ENCODE results near the gene SRP9.
"Not testable (repeated sequence)": the region's sequence is repeated elsewhere in the genome, so short reads cannot be mapped to it uniquely, and the experiment has no call there.

The SRP9 gene

DNA sequence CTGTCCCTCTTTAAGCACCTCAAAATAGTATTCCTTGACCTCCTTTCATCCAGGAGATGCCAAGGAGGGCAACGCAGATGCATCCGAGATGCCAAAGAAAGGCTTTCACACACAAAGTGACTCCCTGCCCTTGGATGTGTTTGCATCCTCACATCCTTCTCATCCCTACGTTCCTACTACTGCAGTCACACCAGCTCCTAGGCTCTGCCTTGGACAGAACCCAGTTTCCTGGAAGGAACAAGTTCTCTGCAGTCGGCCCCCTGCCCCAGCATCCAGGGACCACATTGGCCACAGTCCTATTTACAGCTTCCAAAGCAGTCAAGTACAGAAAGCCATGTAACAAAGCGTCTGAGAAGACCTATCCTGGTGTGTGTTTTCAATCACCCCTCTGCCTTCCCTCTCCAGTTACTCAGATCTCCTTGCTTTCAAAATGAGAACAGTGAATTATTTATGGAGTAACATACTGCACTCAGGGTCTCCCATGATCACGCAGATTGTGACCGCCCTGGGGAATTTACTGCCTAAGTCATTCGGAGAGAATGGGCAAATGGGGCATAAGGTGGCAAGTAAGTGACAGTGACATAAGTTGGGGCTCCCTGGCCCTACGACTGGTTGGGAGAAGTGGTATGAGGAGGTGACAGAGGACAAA is 21.8 kb upstream of the SRP9 start:
- no peak for DNase-seq (ENCODE audit: low read depth)

DNA sequence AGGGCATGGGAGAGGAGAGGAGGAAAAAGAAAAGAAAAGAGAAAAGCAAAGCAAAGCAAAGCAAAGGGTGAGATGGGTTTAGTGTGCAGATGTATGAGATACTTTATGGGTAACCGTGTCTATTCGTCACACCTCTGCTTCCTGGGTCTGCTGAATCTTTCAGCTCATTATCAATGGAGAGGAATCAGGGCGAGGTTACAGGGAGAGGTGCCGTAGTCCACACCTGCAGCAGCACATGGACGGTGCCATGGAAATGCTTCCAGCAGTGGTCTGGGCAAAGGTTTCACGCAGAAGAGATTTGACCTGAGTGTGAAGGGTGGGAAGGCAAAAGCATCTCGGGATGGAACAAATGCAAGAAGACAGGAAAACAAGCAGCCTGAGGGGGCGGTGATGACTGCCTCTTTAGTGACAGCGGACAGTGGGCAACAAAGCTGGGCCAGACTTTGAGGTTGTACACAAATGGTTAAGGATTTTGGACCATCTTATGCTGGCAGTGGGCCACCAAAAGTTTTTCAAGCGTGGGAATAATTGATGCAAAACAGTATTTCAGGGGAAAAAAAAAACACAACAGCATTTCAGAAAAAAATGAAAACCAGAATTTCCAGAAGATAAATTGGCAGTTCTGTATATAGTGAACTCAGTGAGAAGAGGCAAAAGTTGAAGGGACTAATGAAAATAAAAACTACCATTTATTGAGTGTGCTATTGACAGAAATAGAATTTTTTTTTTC is 19.5 kb upstream of the SRP9 start:
- no peak for DNase-seq (ENCODE audit: low read depth)

DNA sequence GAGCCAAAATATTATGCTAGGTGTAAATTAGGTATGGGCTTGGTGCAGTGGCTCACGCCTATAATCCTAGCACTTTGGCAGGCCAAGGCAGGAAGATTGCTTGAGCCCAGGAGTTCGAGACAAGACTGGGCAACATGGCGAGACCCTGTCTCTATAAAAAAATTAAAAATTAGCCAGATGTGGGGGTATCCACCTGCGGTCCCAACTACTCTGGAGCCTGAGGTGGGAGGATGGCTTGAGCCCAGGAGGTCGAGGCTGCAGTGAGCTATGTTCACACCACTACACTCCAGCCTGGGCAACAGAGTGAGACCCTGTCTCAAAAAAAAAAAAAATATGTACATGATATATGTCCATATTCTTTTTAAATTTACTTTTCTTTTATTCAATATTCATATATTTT is 17.7 kb upstream of the SRP9 start:
- not testable (repeated sequence) for DNase-seq (ENCODE audit: low read depth)

DNA sequence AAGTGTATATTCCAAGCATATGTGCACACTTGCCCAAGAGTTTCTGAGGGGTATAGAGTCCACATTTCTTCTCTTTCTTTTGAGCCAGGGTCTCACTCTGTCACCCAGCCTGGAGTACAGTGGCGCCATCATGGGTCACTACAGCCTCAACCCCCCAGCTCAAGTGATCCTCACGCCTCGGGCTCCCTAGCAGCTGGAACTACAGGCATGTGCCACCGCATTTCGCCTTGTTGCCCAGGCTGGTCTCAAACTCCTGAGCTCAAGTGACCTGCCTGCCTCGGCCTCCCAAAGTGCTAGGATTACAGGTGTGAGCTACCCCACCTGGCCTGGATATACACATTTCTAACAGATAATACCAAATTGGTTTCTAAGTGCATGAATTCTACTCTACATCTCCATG is 17.1 kb upstream of the SRP9 start:
- no peak for DNase-seq (ENCODE audit: low read depth)

GRCh38 chr1:225761395-225761794 is 16.2 kb upstream of the SRP9 start:
- not testable (repeated sequence) for DNase-seq (ENCODE audit: low read depth)

- DNase-seq (ENCODE audit: low read depth), result no peak
These were observed 15.6 kb upstream of the SRP9 start for GRCh38 chr1:225762002-225762441.

DNA sequence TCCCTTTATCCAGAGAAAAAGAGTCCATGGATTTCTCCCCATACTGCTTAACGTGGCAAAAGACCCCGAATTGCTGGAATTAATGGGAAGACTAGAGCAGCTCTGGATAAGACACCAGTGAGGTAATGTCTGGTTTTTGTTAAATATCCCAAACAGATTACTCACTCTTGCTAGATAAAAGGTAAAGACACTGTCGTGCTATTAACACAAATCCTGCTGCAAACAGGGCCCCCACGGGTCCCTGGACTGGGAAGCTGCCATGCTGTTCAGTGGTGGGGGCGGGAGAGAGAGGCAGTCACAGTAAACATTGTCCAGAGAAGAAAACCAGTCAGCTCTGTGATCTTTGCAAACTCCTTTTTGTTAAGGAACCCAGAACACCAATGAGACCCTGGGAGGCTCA is 15.2 kb upstream of the SRP9 start:
- no peak for DNase-seq (ENCODE audit: low read depth)

GRCh38 chr1:225763716-225764548 is 13.7 kb upstream of the SRP9 start:
- DNase-seq (ENCODE audit: low read depth), result no peak

- no peak for DNase-seq (ENCODE audit: low read depth)
These were observed 11.5 kb upstream of the SRP9 start for GRCh38 chr1:225765982-225766674.

- peak; percentile 58 for DNase-seq (ENCODE audit: low read depth)
These were observed 10.5 kb upstream of the SRP9 start for GRCh38 chr1:225766967-225767633.

GRCh38 chr1:225767634-225768540 is 9.7 kb upstream of the SRP9 start:
- no peak for DNase-seq (ENCODE audit: low read depth)

GRCh38 chr1:225768662-225769426 is 8.8 kb upstream of the SRP9 start:
- DNase-seq (ENCODE audit: low read depth), result no peak

DNA sequence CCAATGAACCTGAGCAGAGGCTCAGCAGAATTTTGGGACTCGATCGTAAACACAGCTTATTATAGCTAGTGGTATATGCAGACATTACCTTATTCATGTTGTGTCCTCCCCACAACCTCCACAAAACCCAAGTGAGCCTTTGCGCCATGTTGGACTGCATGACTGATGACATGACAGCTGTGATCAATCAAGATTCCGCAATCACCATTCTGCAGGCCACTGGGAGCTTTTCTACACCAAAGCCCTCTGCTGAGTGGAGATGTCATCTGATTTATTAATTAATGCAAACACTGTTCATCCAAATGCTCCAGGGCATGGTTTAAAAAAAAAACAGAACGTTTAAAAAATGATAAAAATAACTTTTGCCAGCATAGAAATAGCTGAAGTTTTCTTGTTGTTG is 7.9 kb upstream of the SRP9 start:
- DNase-seq (ENCODE audit: low read depth), result no peak

- no peak for DNase-seq (ENCODE audit: low read depth)
These were observed 6.9 kb upstream of the SRP9 start for GRCh38 chr1:225770561-225771248.

GRCh38 chr1:225771661-225772322 is 5.8 kb upstream of the SRP9 start:
- DNase-seq (ENCODE audit: low read depth), result no peak

DNA sequence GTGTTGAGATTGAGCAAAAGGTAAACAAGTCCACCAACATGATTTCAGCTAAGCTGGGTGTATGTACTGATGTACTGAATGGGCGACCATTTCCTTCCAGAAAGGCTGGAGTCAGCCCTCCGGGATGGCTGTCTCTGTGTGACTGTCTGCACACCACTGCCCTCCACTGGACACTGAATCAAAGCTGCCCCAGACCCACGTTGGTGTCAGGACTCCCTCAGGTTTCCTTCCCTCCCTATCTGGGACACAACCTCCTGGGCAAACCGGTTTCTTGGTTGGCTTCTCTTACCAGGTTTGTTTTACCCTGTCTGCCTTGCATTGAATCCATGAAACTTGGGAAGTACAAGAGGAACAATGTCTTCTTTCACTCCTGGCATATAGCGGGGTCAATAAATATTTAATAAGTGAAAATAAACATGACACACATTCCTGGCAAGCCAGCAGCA is 5.3 kb upstream of the SRP9 start:
- DNase-seq (ENCODE audit: low read depth), result peak; percentile 87

DNA sequence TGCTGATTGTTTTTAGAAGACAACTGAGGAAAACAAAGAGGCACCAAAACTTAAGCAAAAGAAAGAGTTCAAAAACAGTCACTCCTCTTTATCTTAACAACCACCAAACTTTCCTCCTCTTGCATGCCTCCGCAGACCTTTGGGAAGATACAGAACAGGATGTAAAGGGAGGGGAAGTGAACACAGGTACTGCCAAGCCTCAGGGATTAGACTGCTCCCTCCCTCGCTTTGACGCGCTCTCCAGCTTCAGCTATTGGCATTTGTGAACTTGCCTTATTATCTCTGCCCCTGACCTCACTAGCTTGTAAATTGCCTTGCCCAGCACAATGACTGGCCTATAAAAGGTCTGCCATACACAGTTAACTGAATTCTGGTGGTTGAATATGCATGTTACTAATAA is 4.8 kb upstream of the SRP9 start:
- no peak for DNase-seq (ENCODE audit: low read depth)

GRCh38 chr1:225774281-225775147 is 3.1 kb upstream of the SRP9 start:
- no peak for DNase-seq (ENCODE audit: low read depth)

Measured in ELR (cell line).